LNCaP clone FGC (cell line): ENCODE data around the gene TANC1.
A peak's percentile ranks its signal among the peaks of the same experiment; 100 is the strongest.
"Not testable (repeated sequence)": the region's sequence is repeated elsewhere in the genome, so short reads cannot be mapped to it uniquely, and the experiment has no call there.

Experiments
- DNase-seq: peaks from one replicate; pipeline ENCODE4 v3.0.0-alpha.2; 2011; ENCODE audit warnings: low read depth
- H3K4me3 ChIP-seq: 2 replicates; pipeline ENCODE4 v1.5.1; 2011; ENCODE audit warnings: mild to moderate bottlenecking, low read depth, low read length, control low read depth
- CTCF ChIP-seq: IDR thresholded peaks from 2 replicates; pipeline ENCODE4 v1.5.1; 2012; ENCODE audit warnings: mild to moderate bottlenecking; ENCODE audit not compliant: control insufficient read depth, insufficient read depth; ENCODE audit errors: extremely low read depth

The TANC1 gene

GRCh38 chr2:159089543-159089942 is 121.1 kb downstream of the TANC1 start:
- no peak for DNase-seq
- TF ChIP-seq CTCF: no peak
- H3K4me3 ChIP-seq: no peak overlapping the region

GRCh38 chr2:159090514-159091201 is 122.2 kb downstream of the TANC1 start:
- no peak for DNase-seq
- no peak for TF ChIP-seq CTCF
- no peak overlapping the region for H3K4me3 ChIP-seq

DNA sequence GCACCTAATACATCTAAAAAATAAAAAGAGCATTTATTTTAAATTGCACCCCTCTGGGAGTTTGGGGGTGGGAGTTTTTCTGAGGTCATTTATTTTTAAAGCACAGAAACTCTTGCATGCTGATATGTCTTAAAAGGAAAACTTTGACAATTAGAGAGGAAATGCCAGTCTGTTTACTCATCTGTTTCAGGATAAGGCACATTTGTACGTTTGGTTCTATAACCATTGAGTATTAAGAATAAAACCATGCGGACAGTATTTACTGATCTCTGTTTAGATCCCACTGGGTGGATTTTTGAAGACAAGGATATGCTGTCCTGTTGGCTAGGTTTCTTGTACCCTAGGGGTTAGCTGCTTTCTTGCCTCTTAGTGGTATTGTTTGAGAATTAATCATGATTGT is 122.9 kb downstream of the TANC1 start:
- no peak for TF ChIP-seq CTCF
- no peak overlapping the region for H3K4me3 ChIP-seq
- no peak for DNase-seq

DNA sequence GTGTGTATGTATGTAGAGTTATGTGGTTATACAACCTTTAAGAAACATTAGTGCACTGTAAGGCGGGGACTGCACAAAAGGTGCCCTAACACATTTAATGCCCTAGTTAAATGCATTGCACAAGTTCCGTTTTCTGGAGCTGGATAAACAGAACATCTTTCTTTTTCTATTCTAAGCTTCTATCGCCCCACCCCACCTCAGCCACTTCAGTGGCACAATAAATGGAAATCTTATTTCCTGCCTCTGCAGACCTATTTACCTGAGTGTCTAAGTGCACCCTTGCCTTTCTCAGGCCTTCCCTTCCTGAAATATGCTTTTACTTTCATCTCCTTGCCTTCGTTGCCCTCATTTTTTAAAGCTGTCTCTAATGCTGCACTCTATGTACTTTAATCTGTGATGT is 123.5 kb downstream of the TANC1 start:
- DNase-seq: no peak
- no peak overlapping the region for H3K4me3 ChIP-seq
- TF ChIP-seq CTCF: no peak

DNA sequence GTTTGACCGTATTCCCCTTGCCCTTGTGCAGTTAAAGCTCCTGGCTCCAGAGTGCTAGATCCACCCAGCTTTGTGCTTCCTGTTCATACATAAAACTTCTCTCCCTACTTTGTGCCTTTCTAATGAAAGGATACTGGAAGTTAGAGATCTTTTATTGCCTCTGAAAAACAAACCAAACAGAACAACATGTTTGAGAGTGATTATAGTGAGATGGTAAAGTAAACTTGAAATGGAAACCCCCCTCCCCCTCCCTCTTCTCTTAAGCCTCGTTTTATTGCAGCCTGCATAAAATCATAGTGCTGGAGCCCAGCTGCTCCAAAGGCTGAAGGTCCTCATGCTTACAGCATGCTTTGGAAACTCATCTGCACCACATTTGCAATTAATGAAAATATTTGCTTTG is 125.1 kb downstream of the TANC1 start:
- peak; percentile 96 for DNase-seq
- no peak for TF ChIP-seq CTCF
- H3K4me3 ChIP-seq: no peak overlapping the region

DNA sequence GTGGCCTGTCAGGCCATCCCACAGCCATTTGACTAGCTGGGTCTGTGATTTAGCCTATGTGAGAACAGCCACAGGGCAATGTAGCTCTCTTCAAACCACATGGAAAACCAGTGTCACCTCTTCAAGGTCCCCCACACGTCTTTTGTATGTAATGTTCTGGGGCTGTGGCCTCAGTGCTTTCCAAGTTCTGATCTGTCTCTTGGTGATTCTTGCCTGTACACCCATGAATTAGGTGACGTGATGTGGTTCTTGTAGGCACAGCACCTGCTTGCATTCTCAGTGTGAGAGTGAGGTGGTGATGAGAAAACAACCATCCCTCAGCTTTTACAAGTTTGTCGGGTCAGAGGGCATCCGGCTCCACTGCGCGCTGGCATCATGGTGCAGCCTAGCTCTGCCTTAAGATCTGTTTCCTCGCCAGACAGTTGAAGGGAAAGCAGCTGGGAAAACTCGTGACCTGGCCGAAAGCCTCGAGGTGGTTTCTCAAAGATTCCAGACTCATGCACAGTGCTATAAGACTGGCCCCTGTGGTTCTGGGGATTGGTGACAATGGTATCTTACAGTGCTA is 125.8 kb downstream of the TANC1 start:
- peak; percentile 95 for DNase-seq
- no peak for TF ChIP-seq CTCF
- no peak overlapping the region for H3K4me3 ChIP-seq

GRCh38 chr2:159095813-159096212 is 127.4 kb downstream of the TANC1 start:
- H3K4me3 ChIP-seq: no peak overlapping the region
- no peak for TF ChIP-seq CTCF
- no peak for DNase-seq

DNA sequence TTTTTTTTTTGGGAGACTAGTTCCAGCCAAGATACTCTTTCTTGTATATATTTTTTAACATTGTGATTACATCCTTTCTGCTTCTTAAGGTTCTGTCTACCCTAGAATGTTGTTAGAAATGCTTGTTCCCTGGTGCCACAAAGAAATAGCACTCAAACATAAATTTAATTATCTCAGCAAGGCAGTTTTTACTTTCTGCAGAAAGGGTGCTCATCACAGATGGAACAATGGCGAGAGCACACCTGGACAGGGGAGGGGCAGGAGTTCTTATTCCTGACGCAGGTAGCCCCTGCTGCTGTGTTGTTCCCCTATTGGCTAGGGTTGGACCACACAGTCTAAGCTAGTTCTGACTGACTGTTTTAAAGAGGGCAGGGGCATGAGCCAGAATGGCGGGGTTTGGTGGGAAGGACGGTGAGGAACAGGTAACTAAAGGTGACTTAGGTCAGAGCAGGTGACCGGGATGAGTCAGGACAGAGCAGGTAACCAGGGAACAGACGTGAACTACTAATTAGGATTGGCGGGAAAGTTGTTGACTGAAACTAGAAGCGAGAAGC is 127.9 kb downstream of the TANC1 start:
- H3K4me3 ChIP-seq, DNase-seq: not testable (repeated sequence)
